GM12872 (cell line): Measurements from ENCODE around the gene ABCC3.

Source experiments
- CTCF ChIP-seq: IDR thresholded peaks from 3 replicates; pipeline ENCODE4 v1.5.1; 2011; ENCODE audit warnings: low read depth, mild to moderate bottlenecking, low read length, moderate library complexity; ENCODE audit not compliant: insufficient read depth

Gene ABCC3

DNA sequence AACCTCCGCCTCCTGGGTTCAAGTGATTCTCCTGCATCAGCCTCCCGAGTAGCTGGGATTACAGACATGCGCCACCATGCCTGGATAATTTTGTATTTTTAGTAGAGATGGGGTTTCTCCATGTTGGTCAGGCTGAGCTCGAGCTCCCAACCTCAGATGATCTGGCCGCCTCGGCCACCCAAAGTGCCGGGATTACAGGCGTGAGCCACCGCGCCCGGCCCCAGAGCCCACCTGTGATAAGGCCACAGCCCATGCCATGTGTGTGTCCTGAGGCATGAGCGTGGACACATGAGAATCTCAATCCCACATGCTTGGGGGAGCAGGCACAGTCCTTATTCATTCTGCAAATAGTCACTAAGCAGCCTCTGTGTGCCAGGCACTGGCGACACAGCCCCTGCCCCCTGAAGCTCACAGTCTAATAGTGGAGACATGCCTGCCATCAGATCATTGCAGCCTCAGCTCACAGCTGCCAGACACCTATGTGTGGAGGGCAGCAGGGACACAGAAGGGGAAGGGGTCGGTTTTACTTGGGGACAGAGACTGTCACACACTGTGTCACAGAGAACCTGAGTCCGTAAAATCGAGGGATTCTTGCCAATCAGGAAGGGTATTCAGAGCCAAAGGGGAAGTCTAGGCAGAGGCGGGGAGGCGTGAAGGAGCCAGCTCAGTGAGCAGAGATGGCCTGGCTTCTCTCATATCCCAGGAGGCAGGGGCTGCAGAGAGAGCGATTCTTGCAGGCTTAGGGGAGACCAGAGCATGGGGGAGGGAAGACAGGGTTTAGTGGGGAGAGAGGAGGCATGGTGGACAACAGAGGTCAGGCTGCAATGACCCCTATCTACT lies 9.4 kb upstream of the ABCC3 start:
- no peak for TF ChIP-seq CTCF

DNA sequence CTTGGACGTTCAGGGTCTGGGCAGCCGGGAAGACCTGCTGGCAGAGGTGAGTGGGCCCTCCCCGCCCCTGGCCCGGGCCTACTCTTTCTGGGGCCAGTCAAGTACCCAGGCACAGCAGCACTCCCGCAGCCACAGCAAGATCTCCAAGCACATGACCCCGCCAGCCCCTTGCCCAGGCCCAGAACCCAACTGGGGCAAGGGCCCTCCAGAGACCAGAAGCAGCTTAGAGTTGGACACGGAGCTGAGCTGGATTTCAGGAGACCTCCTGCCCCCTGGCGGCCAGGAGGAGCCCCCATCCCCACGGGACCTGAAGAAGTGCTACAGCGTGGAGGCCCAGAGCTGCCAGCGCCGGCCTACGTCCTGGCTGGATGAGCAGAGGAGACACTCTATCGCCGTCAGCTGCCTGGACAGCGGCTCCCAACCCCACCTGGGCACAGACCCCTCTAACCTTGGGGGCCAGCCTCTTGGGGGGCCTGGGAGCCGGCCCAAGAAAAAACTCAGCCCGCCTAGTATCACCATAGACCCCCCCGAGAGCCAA lies 8.6 kb upstream of the ABCC3 start:
- TF ChIP-seq CTCF = peak; percentile 81

DNA sequence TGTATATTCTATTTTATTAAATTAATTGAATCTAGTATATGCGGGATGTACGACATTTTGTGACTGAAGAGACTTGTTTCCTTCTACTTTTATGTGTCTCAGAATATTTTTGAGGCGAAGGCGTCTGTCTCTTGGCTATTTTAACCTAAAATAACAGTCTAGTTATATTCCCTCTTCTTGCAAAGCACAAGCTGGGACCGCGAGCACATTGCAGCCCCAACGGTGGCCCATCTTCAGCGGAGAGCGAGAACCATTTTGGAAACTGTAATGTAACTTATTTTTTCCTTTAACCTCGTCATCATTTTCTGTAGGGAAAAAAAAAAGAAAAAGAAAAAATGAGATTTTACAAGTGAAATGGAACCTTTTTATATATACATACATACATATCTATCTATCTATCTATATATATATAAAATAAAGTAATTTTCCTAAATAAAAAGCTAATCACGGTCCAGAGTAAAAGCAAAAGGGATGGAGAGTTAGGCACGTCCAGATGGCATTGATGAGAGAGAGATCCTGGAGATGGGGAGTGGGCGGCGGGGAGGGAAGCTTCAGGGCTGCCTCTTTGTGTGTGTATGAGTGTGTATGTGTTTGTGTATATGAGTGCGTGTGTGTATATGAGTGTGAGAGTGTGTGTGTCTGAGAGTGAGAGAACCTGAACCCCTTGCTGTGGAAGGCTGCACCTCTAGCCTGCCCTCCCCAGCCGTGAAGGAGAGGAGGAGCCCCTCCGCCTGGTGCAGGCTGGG lies 7.5 kb upstream of the ABCC3 start:
- no peak for TF ChIP-seq CTCF

DNA sequence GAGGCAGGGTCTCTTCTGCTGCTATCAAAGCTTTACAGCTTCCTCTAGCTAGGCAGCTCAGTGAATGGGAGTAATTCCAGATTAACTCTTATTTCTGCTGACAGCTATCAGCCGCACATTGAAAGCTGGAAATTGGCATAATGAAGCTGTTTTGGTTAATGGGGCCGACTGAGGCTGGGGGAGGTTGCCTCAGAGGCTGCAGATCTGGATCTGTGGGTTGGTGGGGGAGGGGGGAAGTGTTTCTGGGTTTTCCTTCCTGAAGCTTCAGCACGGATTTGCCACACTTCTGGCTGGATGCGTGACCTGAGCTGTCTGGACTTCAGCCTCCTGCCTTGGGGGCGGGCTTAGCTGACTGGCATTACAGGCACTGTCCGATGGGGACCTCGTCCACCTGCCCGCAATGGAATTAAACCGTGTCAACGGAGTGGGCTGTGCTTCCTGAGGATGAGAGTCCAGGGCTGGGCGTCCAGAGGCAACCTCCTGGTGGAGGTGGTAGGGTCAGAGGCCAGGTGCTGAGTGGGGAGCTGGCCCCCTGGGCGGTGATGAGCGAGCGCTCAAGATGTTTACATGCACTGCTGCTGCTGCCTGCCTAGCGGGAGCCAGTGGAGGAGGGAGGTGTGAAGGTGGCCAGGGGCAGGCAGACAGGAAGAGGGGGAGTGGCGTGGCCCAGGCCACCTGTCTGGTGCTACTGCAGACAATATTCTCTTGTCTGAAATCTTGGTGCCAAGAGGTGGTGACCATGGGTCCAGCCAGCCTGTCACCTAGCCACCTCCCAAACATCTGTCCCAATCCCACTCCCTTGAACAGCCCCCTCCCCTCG lies 6.7 kb upstream of the ABCC3 start:
- no peak for TF ChIP-seq CTCF

DNA sequence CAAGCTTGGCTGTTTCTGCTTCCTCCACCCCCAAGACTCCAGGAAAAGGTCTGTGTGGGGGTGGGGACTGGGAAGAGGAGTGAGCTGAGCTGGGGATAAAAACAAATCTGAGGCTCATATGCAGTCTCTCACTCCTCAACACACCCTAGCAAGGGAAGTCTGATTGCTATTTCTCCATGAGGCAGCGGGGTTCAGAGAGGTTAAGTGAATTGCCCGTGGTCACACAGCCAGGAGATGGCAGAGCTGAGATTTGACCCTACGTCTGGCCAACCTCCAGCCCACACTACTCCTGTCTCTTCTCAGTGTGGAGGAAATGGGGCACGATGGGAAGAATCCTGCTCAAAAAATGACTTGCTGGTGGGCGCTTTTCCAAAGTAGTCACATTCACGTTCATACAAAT lies 4.8 kb upstream of the ABCC3 start:
- TF ChIP-seq CTCF = no peak

DNA sequence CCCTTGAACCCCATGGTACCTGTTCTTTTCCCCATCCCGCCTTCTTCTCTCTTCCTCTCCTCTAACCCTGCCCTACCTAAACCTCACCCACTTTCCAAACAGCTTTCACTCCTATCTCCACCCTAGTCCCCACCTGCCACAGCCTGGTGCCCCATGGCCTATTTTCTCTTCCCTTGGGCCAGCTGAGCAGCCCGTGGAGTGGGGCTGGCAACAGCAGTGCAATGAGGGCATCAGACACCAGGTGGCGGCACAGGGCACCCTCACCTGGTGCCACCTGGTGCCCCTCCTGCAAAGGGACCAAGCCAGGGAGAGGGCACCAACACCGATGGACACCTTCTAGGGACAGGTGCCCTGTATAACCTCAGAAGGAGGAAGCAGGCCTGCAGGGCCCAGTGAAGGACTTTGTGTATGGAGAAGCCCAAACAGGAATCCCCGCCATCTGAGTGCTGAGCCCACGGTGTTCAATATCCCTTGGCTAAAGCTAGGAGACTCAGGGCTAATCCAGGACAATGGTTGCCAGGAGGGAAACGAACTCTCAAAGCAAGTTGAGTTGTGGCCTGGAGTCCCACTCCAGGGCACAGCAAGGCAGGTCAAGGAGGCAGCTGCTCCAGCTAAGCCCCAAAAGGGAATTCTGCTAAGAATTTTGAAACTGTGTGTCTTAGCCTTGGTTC lies 4.0 kb upstream of the ABCC3 start:
- TF ChIP-seq CTCF = peak; percentile 87
